H1 (cell line): Measurements from ENCODE around the gene CTNNA3. TPM values are rescaled to one million over a fixed set of nuclear protein-coding genes. Genes with fewer than 3 reads are reported as not detected.

ENCODE experiments used
- BACH1 ChIP-seq: IDR thresholded peaks from 2 replicates; pipeline ENCODE4 v1.6.1; 2012; ENCODE audit warnings: low read length, improper control_type of control experiment
- HDAC6 ChIP-seq: IDR thresholded peaks from one replicate; pipeline ENCODE4 v1.7.1; 2012; ENCODE audit warnings: low read depth, mild to moderate bottlenecking, inconsistent platforms, low read length, moderate library complexity
- TEAD4 ChIP-seq: IDR thresholded peaks from 2 replicates; pipeline ENCODE4 v1.6.1; 2012; ENCODE audit warnings: low read depth, low read length, inconsistent platforms, mixed read lengths
- polyA plus RNA-seq, 7 experiments: library from polyadenylated mRNA; depleted of rRNA in 3 of 7; stranded (reverse) in 5 of 7; unstranded in 2 of 7; fragments of >200 nt in 5 of 7; fragments of 200-250 nt in 2 of 7; gene quantifications; 1 replicate in 5 of 7; 2 replicates in 1 of 7; 4 replicates in 1 of 7; pipeline versions ENCODE4 v1.2.1 to v1.2.3, GENCODE V29; 2011 to 2013; ENCODE audit warnings: missing spikeins in 2 of 7, mixed read lengths in 2 of 7
- total RNA-seq: library from RNA; stranded (reverse); fragmentation: NEBNext Ultra II Directional; extraction: Animal tissue kit (Norgen Biotek cat#: 25700); gene quantifications from 2 replicates; pipeline ENCODE4 v1.2.1, GENCODE V29; 2021
- TF ChIP-seq, protein P1 (sequence below), 3 experiments: IDR thresholded peaks; 1 replicate in 2 of 3; 2 replicates in 1 of 3; pipeline versions ENCODE4 v1.5.1 to v1.6.1; 2011; ENCODE audit warnings: low read length in 3 of 3, mild to moderate bottlenecking in 3 of 3, inconsistent platforms in 2 of 3, low read depth in 1 of 3, moderate library complexity in 1 of 3; ENCODE audit not compliant: insufficient read depth in 1 of 3; ENCODE audit errors: control extremely low read depth in 1 of 3

CTNNA3 gene
- total and polyA plus RNA-seq, 2 of the 8 experiments (the other 6 are each of a cell fraction or from before 2014, with no cell fraction given), result 1.3 to 1.5 TPM

DNA sequence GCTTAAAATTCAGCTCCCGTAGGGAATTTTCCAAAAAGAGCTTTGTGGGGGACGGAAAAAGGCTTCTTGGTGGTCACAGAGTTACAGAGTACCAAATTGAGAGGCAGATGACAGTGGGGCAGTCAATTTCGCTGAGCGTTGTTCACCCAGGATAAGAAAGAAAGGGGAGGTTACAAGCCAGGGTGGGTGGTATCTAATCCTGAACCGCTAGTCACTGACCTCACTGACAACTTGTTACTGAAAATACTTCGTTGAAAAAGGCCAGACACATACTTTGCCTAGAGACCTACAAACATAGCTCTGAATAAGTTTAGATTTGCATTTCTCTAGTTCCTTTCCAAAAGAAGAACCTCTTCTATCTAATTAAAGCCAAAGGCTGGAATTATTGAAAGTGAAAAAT lies at the start of gene CTNNA3 (continued):
- TF ChIP-seq HDAC6 (no peak), TEAD4 (no peak), BACH1 (no peak)
- TF ChIP-seq, protein P1, sequence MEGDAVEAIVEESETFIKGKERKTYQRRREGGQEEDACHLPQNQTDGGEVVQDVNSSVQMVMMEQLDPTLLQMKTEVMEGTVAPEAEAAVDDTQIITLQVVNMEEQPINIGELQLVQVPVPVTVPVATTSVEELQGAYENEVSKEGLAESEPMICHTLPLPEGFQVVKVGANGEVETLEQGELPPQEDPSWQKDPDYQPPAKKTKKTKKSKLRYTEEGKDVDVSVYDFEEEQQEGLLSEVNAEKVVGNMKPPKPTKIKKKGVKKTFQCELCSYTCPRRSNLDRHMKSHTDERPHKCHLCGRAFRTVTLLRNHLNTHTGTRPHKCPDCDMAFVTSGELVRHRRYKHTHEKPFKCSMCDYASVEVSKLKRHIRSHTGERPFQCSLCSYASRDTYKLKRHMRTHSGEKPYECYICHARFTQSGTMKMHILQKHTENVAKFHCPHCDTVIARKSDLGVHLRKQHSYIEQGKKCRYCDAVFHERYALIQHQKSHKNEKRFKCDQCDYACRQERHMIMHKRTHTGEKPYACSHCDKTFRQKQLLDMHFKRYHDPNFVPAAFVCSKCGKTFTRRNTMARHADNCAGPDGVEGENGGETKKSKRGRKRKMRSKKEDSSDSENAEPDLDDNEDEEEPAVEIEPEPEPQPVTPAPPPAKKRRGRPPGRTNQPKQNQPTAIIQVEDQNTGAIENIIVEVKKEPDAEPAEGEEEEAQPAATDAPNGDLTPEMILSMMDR (IDR thresholded peaks at IDR 0.05; ENCODE audit: control extremely low read depth in 1 of 3, insufficient read depth in 1 of 3, low read depth in 1 of 3, low read length in 3 of 3), result no peak
